Psoas muscle (tissue), 8 donors: ENCODE data around the gene KIAA0040. TPM values are rescaled to one million over a fixed set of nuclear protein-coding genes. Genes with fewer than 3 reads are reported as not detected.

Source experiments
- ATAC-seq, 4 donors: fragments of 200-7000 bp; cut with Tn5 transposase; one replicate each; pipeline ENCODE4 v1.9.1; 2020; ENCODE audit warnings: moderate library complexity in 3 of 4, mild to moderate bottlenecking in 2 of 4
- DNase-seq, 2 donors: peaks; one replicate each; pipeline ENCODE4 v3.0.0-alpha.2; 2020
- H3K27ac ChIP-seq: fragments of 200-600 bp; one replicate; pipeline ENCODE4 v1.8.0; 2022
- H3K27me3 ChIP-seq, 3 donors: fragments of 200-600 bp in 1 of 3; one replicate each; pipeline versions ENCODE4 v1.6.1 to v1.8.0; 2013 to 2022; ENCODE audit warnings: low read length in 2 of 3, mild to moderate bottlenecking in 2 of 3, moderate library complexity in 1 of 3; ENCODE audit not compliant: insufficient read depth in 3 of 3
- H3K36me3 ChIP-seq, 2 donors: fragments of 200-600 bp in 1 of 2; one replicate each; pipeline versions ENCODE4 v1.6.1 to v1.8.0; 2013 to 2022; ENCODE audit warnings: low read depth in 1 of 2, mild to moderate bottlenecking in 1 of 2, moderate library complexity in 1 of 2; ENCODE audit not compliant: insufficient read depth in 1 of 2
- H3K4me1 ChIP-seq: fragments of 200-600 bp; one replicate; pipeline ENCODE4 v1.8.0; 2022
- H3K4me3 ChIP-seq: fragments of 200-600 bp; one replicate; pipeline ENCODE4 v1.8.0; 2022; ENCODE audit warnings: mild to moderate bottlenecking
- H3K9me3 ChIP-seq: fragments of 200-600 bp; one replicate; pipeline ENCODE4 v1.8.0; 2022
- CTCF ChIP-seq: fragments of 200-600 bp; IDR thresholded peaks from one replicate; pipeline ENCODE4 v1.8.0; 2022; ENCODE audit warnings: antibody characterized with exemption
- WGBS, 3 donors: extraction: QIAGEN DNeasy Blood & Tissue Kit; methylation state at CpG; one replicate each; pipeline versions ENCODE4 v1.1.6 to v1.1.7; 2013; 5-methylcytosine and 5-hydroxymethylcytosine counted together
- intact Hi-C, 2 donors: fragments of 100-400 bp; cut with DNase I; formaldehyde crosslinking; loops; one replicate each; pipeline versions ENCODE4 v1.11.0 to v1.14.2; 2022
- polyA plus RNA-seq, 3 donors: library from polyadenylated mRNA; stranded (reverse); fragments of 200-250 nt; gene quantifications; one replicate each; pipeline ENCODE4 v1.2.3, GENCODE V29; 2013
- total RNA-seq, 4 donors: library from RNA; stranded (reverse); fragmentation: NEBNext Ultra II Directional in 2 of 4; extraction: Animal tissue kit (Norgen Biotek cat#: 25700) in 2 of 4; gene quantifications; one replicate each; pipeline versions ENCODE4 v1.2.1 to v1.2.4, GENCODE V29; 2021 to 2023
- donor health status: healthy with polysubstance abuse.
- donor health status: DM: no; HTN: no; CAD: no; lungs with moderate emphysema.
- donor health status: Bipolar disorder and iron deficiency.
- donor health status: healthy.
- donor health status: DM: yes; HTN: yes; CAD: no.
- donor health status: DM: no; HTN: no; CAD: no.
- donor health status: DM: no; HTN: no; CAD: no.
- donor health status: DM: yes; HTN: yes; CAD: no.

Gene KIAA0040
- total and polyA plus RNA-seq, 7 donors: 5.7 to 48.0 (median 11.0) TPM

- Histone ChIP-seq H3K4me1 (peaks cover 30% of the 10 kb centered on the region), H3K27me3 (no peaks in the 10 kb centered on the region), H3K27ac (no peak overlapping the region), H3K9me3 (no peaks in the 10 kb centered on the region), H3K36me3 (peaks cover 0 to 2% of the 10 kb centered on the region in 2 donors), H3K4me3 (no peak overlapping the region)
- DNase-seq (no peak), ATAC-seq (no peak)
- intact Hi-C loops: no loop called here
- no peak for TF ChIP-seq CTCF
- 87 to 94% (median 89%) methylated on average over 1 of the region's 1 CpG for WGBS, 3 donors
These were observed 6.7 kb downstream of the KIAA0040 start for GRCh38 chr1:175185903-175186302.

GRCh38 chr1:175183586-175183985 is 9.0 kb downstream of the KIAA0040 start:
- no peaks in the 10 kb centered on the region for H3K27me3 ChIP-seq
- intact Hi-C loops: no loop called here
- no peak for DNase-seq
- no peak overlapping the region for H3K4me3 ChIP-seq
- no peak overlapping the region for H3K27ac ChIP-seq
- H3K4me1 ChIP-seq: peaks cover 23% of the 10 kb centered on the region
- H3K9me3 ChIP-seq: no peaks in the 10 kb centered on the region
- no peak for TF ChIP-seq CTCF
- no peak for ATAC-seq
- H3K36me3 ChIP-seq: peaks cover 0 to 2% of the 10 kb centered on the region in 2 donors
- 92 to 96% (median 93%) methylated on average over 5 of the region's 5 CpGs for WGBS, 3 donors

- intact Hi-C loops: no loop called here
- no peaks in the 10 kb centered on the region for H3K27me3 ChIP-seq
- H3K4me3 ChIP-seq: no peak overlapping the region
- ATAC-seq: no peak
- H3K36me3 ChIP-seq: peaks cover 2 to 4% of the 10 kb centered on the region in 2 donors
- no peak overlapping the region for H3K27ac ChIP-seq
- TF ChIP-seq CTCF: no peak
- 63 to 74% (median 71%) methylated on average over 4 of the region's 4 CpGs for WGBS, 3 donors
- no peaks in the 10 kb centered on the region for H3K9me3 ChIP-seq
- no peak for DNase-seq
- peaks cover 20% of the 10 kb centered on the region for H3K4me1 ChIP-seq
These were observed 10.3 kb downstream of the KIAA0040 start for GRCh38 chr1:175182201-175182746.

- 94 to 95% (median 95%) methylated on average over 2 of the region's 2 CpGs for WGBS, 3 donors
- ATAC-seq: no peak
- no peaks in the 10 kb centered on the region for H3K9me3 ChIP-seq
- intact Hi-C loops: no loop called here
- no peak overlapping the region for H3K4me3 ChIP-seq
- H3K4me1 ChIP-seq: peaks cover 9% of the 10 kb centered on the region
- DNase-seq: no peak
- no peak overlapping the region for H3K27ac ChIP-seq
- H3K27me3 ChIP-seq: no peaks in the 10 kb centered on the region
- no peak for TF ChIP-seq CTCF
- peaks cover 2 to 18% of the 10 kb centered on the region in 2 donors for H3K36me3 ChIP-seq
These were observed 12.6 kb downstream of the KIAA0040 start for GRCh38 chr1:175179837-175180590.
